Endothelial cell of umbilical vein (primary cell): ENCODE data around the gene IRF6. TPM values are rescaled to one million over a fixed set of nuclear protein-coding genes. Genes with fewer than 3 reads are reported as not detected.

ENCODE experiments used
- BruUV-seq: library from RNA; stranded (reverse); fragments of 400-500 nt; replicated peaks from 2 replicates; lab custom pipeline; 2021; lab: Mats Ljungman, UMichigan
- CTCF ChIA-PET: fragments of 300-600, 350-600 bp; sonication (Branson Sonifier 250); formaldehyde crosslinking; loops from one replicate; lab custom pipeline; 2021; ENCODE audit warnings: antibody characterized with exemption, inconsistent platforms; lab: Charles Lee
- POLR2A ChIA-PET: fragments of 300-600, 350-600 bp; sonication (Branson Sonifier 250); formaldehyde crosslinking; loops from one replicate; lab custom pipeline; 2021; ENCODE audit warnings: antibody characterized with exemption, inconsistent platforms; lab: Charles Lee
- DNase-seq: peaks from one replicate; pipeline ENCODE4 v3.0.0-alpha.2; 2011; ENCODE audit warnings: low read depth, low spot score
- FAIRE-seq: peaks from 2 replicates; lab custom pipeline; 2011; peaks lifted over from hg19 to GRCh38; lab: Jason Lieb, UNC
- H2AFZ ChIP-seq: 2 replicates; pipeline ENCODE4 v1.6.0; 2012; ENCODE audit warnings: low read depth, low read length, control low read depth, inconsistent platforms
- H3K27ac ChIP-seq: 2 replicates; pipeline ENCODE4 v1.5.1; 2011; ENCODE audit warnings: low read depth, mild to moderate bottlenecking, control low read depth, low read length, moderate library complexity; ENCODE audit not compliant: insufficient read depth
- H3K27me3 ChIP-seq, 2 experiments: 2 replicates each; pipeline versions ENCODE4 v1.6.0 to v1.6.1; 2011; ENCODE audit warnings: low read length in 2 of 2, mixed read lengths in 1 of 2; ENCODE audit not compliant: control insufficient read depth in 2 of 2, insufficient read depth in 2 of 2
- H3K36me3 ChIP-seq, 2 experiments: 2 replicates in 1 of 2; 3 replicates in 1 of 2; pipeline ENCODE4 v1.5.1; 2011; ENCODE audit warnings: low read length in 2 of 2, mild to moderate bottlenecking in 1 of 2, moderate library complexity in 1 of 2; ENCODE audit not compliant: control insufficient read depth in 2 of 2, insufficient read depth in 2 of 2; ENCODE audit errors: extremely low read depth in 1 of 2
- H3K4me1 ChIP-seq: 3 replicates; pipeline ENCODE4 v1.5.1; 2011; ENCODE audit warnings: mild to moderate bottlenecking, low read length; ENCODE audit not compliant: control insufficient read depth, insufficient read depth; ENCODE audit errors: extremely low read depth
- H3K4me2 ChIP-seq: 2 replicates; pipeline ENCODE4 v1.6.1; 2011; ENCODE audit warnings: low read length, control low read depth, mixed read lengths; ENCODE audit not compliant: insufficient read depth
- H3K4me3 ChIP-seq, 3 experiments: fragments of 200-600 bp in 1 of 3; sonication (generic), shearing (Covaris generic) in 1 of 3; replicated peaks in 1 of 3; 2 replicates each; pipeline ENCODE4 v1.5.1; 2011 to 2016; ENCODE audit warnings: control low read depth in 3 of 3, low read length in 3 of 3, mild to moderate bottlenecking in 2 of 3, inconsistent platforms in 1 of 3, low read depth in 1 of 3, moderate library complexity in 1 of 3; ENCODE audit not compliant: insufficient read depth in 1 of 3
- H3K79me2 ChIP-seq: 2 replicates; pipeline ENCODE4 v1.6.0; 2012; ENCODE audit warnings: low read length, inconsistent platforms; ENCODE audit not compliant: control insufficient read depth, insufficient read depth
- H3K9ac ChIP-seq: replicated peaks from 2 replicates; pipeline ENCODE3; 2011; ENCODE audit warnings: low read length, control low read depth; ENCODE audit not compliant: insufficient read depth; ENCODE audit errors: extremely low read depth
- H3K9me1 ChIP-seq: replicated peaks from 3 replicates; pipeline ENCODE4 v1.6.0; 2011; ENCODE audit warnings: mild to moderate bottlenecking, low read length; ENCODE audit not compliant: control insufficient read depth, insufficient read depth; ENCODE audit errors: extremely low read depth
- H3K9me3 ChIP-seq: replicated peaks from 2 replicates; pipeline ENCODE4 v1.5.1; 2012; ENCODE audit warnings: low read length, inconsistent platforms; ENCODE audit not compliant: control insufficient read depth, insufficient read depth
- H4K20me1 ChIP-seq: replicated peaks from 2 replicates; pipeline ENCODE3; 2011; ENCODE audit warnings: mild to moderate bottlenecking, low read length; ENCODE audit not compliant: control insufficient read depth, insufficient read depth; ENCODE audit errors: extremely low read depth
- EZH2 ChIP-seq: IDR thresholded peaks from 2 replicates; pipeline ENCODE4 v1.6.1; 2012; ENCODE audit warnings: borderline replicate concordance, low read depth, mild to moderate bottlenecking, moderate library complexity, low read length, inconsistent platforms; ENCODE audit not compliant: severe bottlenecking
- FOS ChIP-seq: IDR thresholded peaks from 2 replicates; pipeline ENCODE4 v1.6.1; 2011; ENCODE audit warnings: mild to moderate bottlenecking, low read length, moderate library complexity, borderline replicate concordance; ENCODE audit not compliant: insufficient read depth
- GATA2 ChIP-seq: IDR thresholded peaks from 2 replicates; pipeline ENCODE4 v1.7.0; 2011; ENCODE audit warnings: low read depth, mild to moderate bottlenecking, moderate library complexity, mixed read lengths, low read length; ENCODE audit not compliant: insufficient read length, insufficient read depth
- JUN ChIP-seq: IDR thresholded peaks from 2 replicates; pipeline ENCODE4 v1.6.1; 2011; ENCODE audit warnings: borderline replicate concordance, low read depth; ENCODE audit not compliant: insufficient read length, insufficient read depth
- MAX ChIP-seq: IDR thresholded peaks from 2 replicates; pipeline ENCODE4 v1.6.1; 2011; ENCODE audit not compliant: insufficient read depth, insufficient read length
- MYC ChIP-seq: IDR thresholded peaks from one replicate; pipeline ENCODE4 v1.6.1; 2011; ENCODE audit warnings: mild to moderate bottlenecking, low read depth, low read length
- POLR2A ChIP-seq: IDR thresholded peaks from 2 replicates; pipeline ENCODE4 v1.6.1; 2012; ENCODE audit warnings: low read depth, mild to moderate bottlenecking, control low read depth, low read length
- POLR2AphosphoS5 ChIP-seq: IDR thresholded peaks from 2 replicates; pipeline ENCODE4 v1.6.1; 2012; ENCODE audit warnings: low read depth, mild to moderate bottlenecking, control low read depth, low read length, moderate library complexity; ENCODE audit not compliant: insufficient read depth
- dilution Hi-C: fragments of 300-500 bp; cut with MboI; formaldehyde crosslinking; loops from one replicate; pipeline ENCODE4 v1.15.0; 2019; ENCODE audit warnings: low sequenced_read_pairs; ENCODE audit not compliant: extremely low pct_ligation_motif_present
- intact Hi-C: fragments of 100-400 bp; cut with micrococcal nuclease; formaldehyde crosslinking; loops from one replicate; pipeline ENCODE4 v1.10.0; 2022
- polyA plus RNA-seq, 4 experiments: library from polyadenylated mRNA; depleted of rRNA in 3 of 4; stranded (reverse) in 3 of 4; unstranded in 1 of 4; fragments of >200 nt; gene quantifications; 2 replicates each; pipeline versions ENCODE4 v1.2.1 to v1.2.3, GENCODE V29; 2011 to 2012; ENCODE audit warnings: missing spikeins in 1 of 4
- total RNA-seq: library from RNA; stranded (reverse); gene quantifications from 2 replicates; pipeline ENCODE4 v1.2.3, GENCODE V29; 2021
- TF ChIP-seq, protein P1 (sequence below), 2 donors: IDR thresholded peaks; 1 replicate in 1 of 2; 2 replicates in 1 of 2; pipeline ENCODE4 v1.5.1; 2011; ENCODE audit warnings: low read length in 2 of 2, mild to moderate bottlenecking in 2 of 2, moderate library complexity in 2 of 2, control low read depth in 1 of 2, inconsistent platforms in 1 of 2, low read depth in 1 of 2; ENCODE audit not compliant: insufficient read depth in 1 of 2; ENCODE audit errors: extremely low read depth in 1 of 2

Gene IRF6
- total and polyA plus RNA-seq, 2 donors (not counting 3 experiments of a cell fraction or from before 2014, with no cell fraction given) = 42.0 to 55.8 TPM

- no peaks in the 10 kb centered on the region for H3K27me3 ChIP-seq
- H3K4me1 ChIP-seq = no peaks in the 10 kb centered on the region
- H3K9ac ChIP-seq = no peak overlapping the region
- no peaks in the 10 kb centered on the region for H4K20me1 ChIP-seq
- H2AFZ ChIP-seq = no peak overlapping the region
- POLR2A ChIA-PET = no interaction called here
- no peak overlapping the region for H3K27ac ChIP-seq
- intact Hi-C loops (no loop called here), dilution Hi-C loops (no loop called here)
- H3K4me2 ChIP-seq = no peak overlapping the region
- TF ChIP-seq MAX (no peak), POLR2AphosphoS5 (no peak)
- BruUV-seq = no TSS peak
- H3K36me3 ChIP-seq = no peaks in the 10 kb centered on the region
- DNase-seq = no peak
- no peaks in the 10 kb centered on the region for H3K9me1 ChIP-seq
- H3K79me2 ChIP-seq = no peaks in the 10 kb centered on the region
- CTCF ChIA-PET = interaction anchor here (0.8 to 2.0 kb wide), 4 partner anchors 9 to 184 kb away, joined by 3 to 5 read pairs (median 3); no protein-coding TSS in a partner anchor
- no peaks in the 10 kb centered on the region for H3K9me3 ChIP-seq
- H3K4me3 ChIP-seq = no peak overlapping the region
- no peak for FAIRE-seq
Observed at GRCh38 chr1:209751627-209752231, 54.2 kb downstream of the IRF6 start.

- no peaks in the 10 kb centered on the region for H3K4me1 ChIP-seq
- H3K36me3 ChIP-seq = no peaks in the 10 kb centered on the region
Observed at GRCh38 chr1:209749670-209750323, 56.1 kb downstream of the IRF6 start.

More at GRCh38 chr1:209749670-209750323, 56.1 kb downstream of the IRF6 start:
- no peak overlapping the region for H3K4me3 ChIP-seq
- H2AFZ ChIP-seq = no peak overlapping the region
- CTCF ChIA-PET = interaction anchor here (0.8 to 2.8 kb wide), 7 partner anchors 10 to 184 kb away, joined by 3 to 35 read pairs (median 19); no protein-coding TSS in a partner anchor
- intact Hi-C loops = loop anchor here (5.0 kb wide), 1 partner anchor 238 kb away; no protein-coding TSS in a partner anchor
- no peaks in the 10 kb centered on the region for H4K20me1 ChIP-seq
- H3K9me1 ChIP-seq = no peaks in the 10 kb centered on the region
- BruUV-seq = no TSS peak
- H3K27ac ChIP-seq = no peak overlapping the region
- DNase-seq (no peak), FAIRE-seq (no peak)
- H3K9ac ChIP-seq = no peak overlapping the region
- no peak overlapping the region for H3K4me2 ChIP-seq
- H3K79me2 ChIP-seq = no peaks in the 10 kb centered on the region
- H3K27me3 ChIP-seq = peaks cover 0 to 1% of the 10 kb centered on the region in 2 experiments
- POLR2A ChIA-PET = no interaction called here
- no peaks in the 10 kb centered on the region for H3K9me3 ChIP-seq
- dilution Hi-C loops = no loop called here
- TF ChIP-seq GATA2 = no peak
- TF ChIP-seq POLR2A = no peak
- TF ChIP-seq, protein P1, sequence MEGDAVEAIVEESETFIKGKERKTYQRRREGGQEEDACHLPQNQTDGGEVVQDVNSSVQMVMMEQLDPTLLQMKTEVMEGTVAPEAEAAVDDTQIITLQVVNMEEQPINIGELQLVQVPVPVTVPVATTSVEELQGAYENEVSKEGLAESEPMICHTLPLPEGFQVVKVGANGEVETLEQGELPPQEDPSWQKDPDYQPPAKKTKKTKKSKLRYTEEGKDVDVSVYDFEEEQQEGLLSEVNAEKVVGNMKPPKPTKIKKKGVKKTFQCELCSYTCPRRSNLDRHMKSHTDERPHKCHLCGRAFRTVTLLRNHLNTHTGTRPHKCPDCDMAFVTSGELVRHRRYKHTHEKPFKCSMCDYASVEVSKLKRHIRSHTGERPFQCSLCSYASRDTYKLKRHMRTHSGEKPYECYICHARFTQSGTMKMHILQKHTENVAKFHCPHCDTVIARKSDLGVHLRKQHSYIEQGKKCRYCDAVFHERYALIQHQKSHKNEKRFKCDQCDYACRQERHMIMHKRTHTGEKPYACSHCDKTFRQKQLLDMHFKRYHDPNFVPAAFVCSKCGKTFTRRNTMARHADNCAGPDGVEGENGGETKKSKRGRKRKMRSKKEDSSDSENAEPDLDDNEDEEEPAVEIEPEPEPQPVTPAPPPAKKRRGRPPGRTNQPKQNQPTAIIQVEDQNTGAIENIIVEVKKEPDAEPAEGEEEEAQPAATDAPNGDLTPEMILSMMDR (IDR thresholded peaks at IDR 0.05; ENCODE audit: extremely low read depth in 1 of 2, insufficient read depth in 1 of 2, low read depth in 1 of 2, low read length in 2 of 2) = no peak
- TF ChIP-seq JUN = no peak
- no peak for TF ChIP-seq EZH2
- no peak for TF ChIP-seq MAX
- TF ChIP-seq FOS = no peak
- TF ChIP-seq MYC = no peak
- no peak for TF ChIP-seq POLR2AphosphoS5
